PFSK-1 (cell line): Measurements from ENCODE around the gene PRR33.

ENCODE experiments used
- FOXP2 ChIP-seq: optimal IDR thresholded peaks from 2 replicates; pipeline ENCODE3; 2011; ENCODE audit warnings: borderline replicate concordance, control low read depth, inconsistent platforms; ENCODE audit not compliant: insufficient read depth; ENCODE audit errors: extremely low read length, extremely low read depth
- POLR2AphosphoS5 ChIP-seq: IDR thresholded peaks from 2 replicates; pipeline ENCODE4 v1.6.1; 2012; ENCODE audit warnings: low read depth, mild to moderate bottlenecking, control low read depth, low read length, moderate library complexity
- REST ChIP-seq, 2 experiments: IDR thresholded peaks; 2 replicates each; pipeline versions ENCODE4 v1.6.1 to v1.8.0; 2011 to 2012; ENCODE audit warnings: low read depth in 2 of 2, low read length in 2 of 2, control low read depth in 1 of 2, inconsistent platforms in 1 of 2, mild to moderate bottlenecking in 1 of 2, moderate library complexity in 1 of 2; ENCODE audit not compliant: insufficient read depth in 1 of 2
- SIN3A ChIP-seq: IDR thresholded peaks from 2 replicates; pipeline ENCODE4 v1.6.1; 2012; ENCODE audit warnings: mild to moderate bottlenecking, low read length, moderate library complexity, borderline replicate concordance; ENCODE audit not compliant: insufficient read depth
- TAF1 ChIP-seq: IDR thresholded peaks from 2 replicates; pipeline ENCODE4 v1.6.1; 2012; ENCODE audit warnings: low read length, control low read depth, borderline replicate concordance; ENCODE audit not compliant: insufficient read depth

GRCh38 chr11:1916986-1917522 lies 25.4 kb upstream of the PRR33 start:
- TF ChIP-seq POLR2AphosphoS5 (no peak), TAF1 (no peak), REST (IDR thresholded peaks at IDR 0.05; ENCODE audit: insufficient read depth in 1 of 2, low read depth in 2 of 2, low read length in 2 of 2) (no peak), SIN3A (no peak), FOXP2 (no peak)
